Measurements from ENCODE around the gene GPR39.

Gene GPR39

GRCh38 chr2:132671151-132671835, 254.7 kb downstream of the GPR39 start:
- no peak for DNase-seq (ENCODE audit: low spot score)

GRCh38 chr2:132676999-132677398, 260.4 kb downstream of the GPR39 start:
- DNase-seq (ENCODE audit: low spot score) = no peak

- DNase-seq (ENCODE audit: low spot score) = no peak
Observed at GRCh38 chr2:132677661-132678060, 261.1 kb downstream of the GPR39 start.

- DNase-seq (ENCODE audit: low spot score) = no peak
Observed at GRCh38 chr2:132678483-132678882, 261.9 kb downstream of the GPR39 start.

- DNase-seq (ENCODE audit: low spot score) = no peak
Observed at GRCh38 chr2:132680544-132680943, 263.9 kb downstream of the GPR39 start.

GRCh38 chr2:132681766-132682165, 265.2 kb downstream of the GPR39 start:
- DNase-seq (ENCODE audit: low spot score) = no peak

GRCh38 chr2:132690664-132691303, 274.2 kb downstream of the GPR39 start:
- DNase-seq (ENCODE audit: low spot score) = no peak

GRCh38 chr2:132691556-132691955, 275.0 kb downstream of the GPR39 start:
- DNase-seq (ENCODE audit: low spot score) = no peak

GRCh38 chr2:132692816-132693215, 276.2 kb downstream of the GPR39 start:
- no peak for DNase-seq (ENCODE audit: low spot score)
